GM12891 (cell line): ENCODE results near the gene CATSPERE.
A peak's percentile ranks its signal among the peaks of the same experiment; 100 is the strongest.

Source experiments
- DNase-seq: peaks from one replicate; pipeline ENCODE4 v3.0.0; 2011; ENCODE audit warnings: low spot score; ENCODE audit not compliant: insufficient read length
- FAIRE-seq: peaks from 2 replicates; lab custom pipeline; 2011; peaks lifted over from hg19 to GRCh38; lab: Jason Lieb, UNC
- PAX5 ChIP-seq: IDR thresholded peaks from 2 replicates; pipeline ENCODE4 v1.6.1; 2011; ENCODE audit warnings: low read length, moderate library complexity, mild to moderate bottlenecking; ENCODE audit not compliant: insufficient read depth, severe bottlenecking
- POLR2A ChIP-seq: IDR thresholded peaks from 2 replicates; pipeline ENCODE4 v1.6.1; 2011; ENCODE audit warnings: low read depth, low read length, control low read depth
- POLR2AphosphoS5 ChIP-seq: IDR thresholded peaks from 2 replicates; pipeline ENCODE4 v1.6.1; 2011; ENCODE audit warnings: low read depth, low read length, control low read depth
- POU2F2 ChIP-seq: IDR thresholded peaks from 2 replicates; pipeline ENCODE4 v1.6.1; 2011; ENCODE audit warnings: low read depth, mild to moderate bottlenecking, control low read depth, low read length, moderate library complexity
- SPI1 ChIP-seq: IDR thresholded peaks from 2 replicates; pipeline ENCODE4 v1.6.1; 2011; ENCODE audit warnings: low read depth, low read length, control low read depth
- TAF1 ChIP-seq: IDR thresholded peaks from 2 replicates; pipeline ENCODE4 v1.6.1; 2011; ENCODE audit warnings: low read depth, low read length, control low read depth

Gene CATSPERE

DNA sequence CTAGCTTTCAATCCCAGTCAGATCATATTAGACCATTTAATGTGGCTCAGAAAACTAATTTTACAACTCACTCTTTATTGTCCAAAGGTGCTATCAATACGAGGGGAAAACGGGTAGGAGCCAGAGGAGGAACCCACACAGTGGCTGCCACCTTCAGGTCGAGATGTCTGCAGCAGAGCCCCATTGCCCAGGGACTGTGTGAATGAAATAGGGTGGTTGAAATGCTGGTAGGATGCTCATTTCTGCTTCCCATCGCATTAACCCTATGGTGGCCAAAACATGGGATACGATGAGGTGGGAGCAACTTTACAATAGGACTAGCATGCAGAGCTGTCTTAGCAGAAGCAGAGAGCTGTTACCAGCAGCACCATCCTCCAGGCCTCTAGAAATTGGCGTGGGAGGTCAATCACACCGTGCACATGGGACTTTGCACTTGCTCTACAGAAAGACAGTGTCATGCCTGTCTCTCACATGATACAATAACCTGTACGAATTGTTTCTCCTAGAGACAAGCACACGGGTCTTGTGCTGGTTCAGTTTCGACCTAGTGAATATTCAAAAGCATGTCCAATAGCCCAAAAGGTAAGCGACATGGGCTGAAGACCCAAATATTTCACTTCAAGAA is 122.4 kb downstream of the CATSPERE start:
- TF ChIP-seq POLR2AphosphoS5 (no peak), SPI1 (no peak), POLR2A (no peak), TAF1 (no peak), POU2F2 (no peak), PAX5 (no peak)
- DNase-seq (no peak), FAIRE-seq (no peak)

DNA sequence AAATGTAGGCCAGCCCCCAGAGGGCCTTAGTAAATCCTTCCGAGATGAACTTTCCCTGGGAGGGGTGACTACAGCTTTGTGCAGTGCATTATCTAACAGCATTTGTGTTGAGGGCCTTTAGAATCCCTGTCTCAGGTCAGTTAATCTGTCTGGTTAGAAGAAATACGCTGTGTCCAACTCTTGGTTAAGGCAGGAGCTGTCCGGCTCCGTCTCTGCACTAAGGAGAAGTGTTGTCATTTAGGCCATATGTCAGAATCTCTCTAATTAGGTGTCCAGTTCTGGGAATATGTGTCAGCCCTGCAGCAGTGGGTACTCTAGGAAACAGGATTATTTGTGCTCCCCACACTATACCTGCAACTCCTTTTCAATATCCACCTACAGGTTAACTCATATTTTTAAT is 124.8 kb downstream of the CATSPERE start:
- TF ChIP-seq PAX5, result no peak
- TF ChIP-seq POLR2AphosphoS5, result no peak
- TF ChIP-seq POLR2A, result no peak
- FAIRE-seq, result no peak
- DNase-seq, result no peak

GRCh38 chr1:244590670-244591069 is 129.6 kb downstream of the CATSPERE start:
- TF ChIP-seq SPI1, result no peak
- no peak for FAIRE-seq
- DNase-seq, result no peak

DNA sequence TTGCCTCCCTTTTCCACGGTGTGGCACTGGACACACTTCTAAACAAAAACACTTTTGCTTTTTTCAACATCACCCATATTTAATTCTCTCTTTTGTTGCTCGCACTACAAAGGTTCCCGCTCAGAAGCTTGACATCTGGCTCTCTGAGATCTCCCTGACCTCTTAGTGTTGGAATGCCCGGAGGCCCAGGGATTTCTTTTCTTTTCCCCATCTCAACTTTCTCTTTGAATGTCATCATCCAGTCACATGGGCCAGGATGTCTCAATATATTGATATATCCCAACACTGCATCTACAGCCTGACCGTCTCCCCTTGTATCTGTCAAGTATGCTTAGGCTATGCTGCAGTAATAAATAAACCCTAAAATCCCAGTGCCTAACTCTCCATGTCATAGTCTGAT is 137.5 kb downstream of the CATSPERE start:
- TF ChIP-seq SPI1, result no peak
- TF ChIP-seq TAF1, result no peak
- no peak for TF ChIP-seq POU2F2
- no peak for TF ChIP-seq POLR2A
- no peak for TF ChIP-seq PAX5
- no peak for TF ChIP-seq POLR2AphosphoS5
- no peak for FAIRE-seq
- DNase-seq, result no peak

- TF ChIP-seq POLR2AphosphoS5 (no peak), SPI1 (peak; percentile 86), POLR2A (no peak), POU2F2 (no peak), PAX5 (no peak)
- DNase-seq (peak; percentile 34), FAIRE-seq (no peak)
These were observed 138.9 kb downstream of the CATSPERE start for GRCh38 chr1:244599937-244600350.

DNA sequence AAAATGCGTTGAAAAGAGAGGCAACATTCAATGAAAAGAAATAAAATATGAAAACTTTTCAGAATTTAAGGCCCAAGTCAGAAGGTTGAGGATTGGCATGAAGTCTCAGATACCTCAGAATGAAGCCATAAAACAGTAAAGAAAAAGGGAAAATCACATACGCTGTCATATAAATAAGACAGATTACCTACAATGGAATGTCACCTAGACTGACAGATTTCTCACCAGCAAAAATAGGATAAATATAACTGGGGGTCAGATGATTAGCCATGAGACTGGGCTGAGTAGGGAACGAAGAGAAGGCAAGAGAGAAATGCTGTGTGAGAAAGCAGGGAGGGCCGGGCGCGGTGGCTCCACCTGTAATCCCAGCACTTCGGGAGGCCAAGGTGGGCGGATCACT is 140.3 kb downstream of the CATSPERE start:
- no peak for TF ChIP-seq POU2F2
- no peak for TF ChIP-seq TAF1
- TF ChIP-seq PAX5, result no peak
- no peak for TF ChIP-seq POLR2A
- FAIRE-seq (no peak), DNase-seq (no peak)

GRCh38 chr1:244603498-244603897 is 142.4 kb downstream of the CATSPERE start:
- TF ChIP-seq TAF1, result no peak
- TF ChIP-seq POLR2AphosphoS5, result no peak
- TF ChIP-seq POLR2A, result no peak
- TF ChIP-seq PAX5, result no peak
- no peak for TF ChIP-seq SPI1
- TF ChIP-seq POU2F2, result no peak
- DNase-seq, result peak; percentile 10
- FAIRE-seq, result no peak

GRCh38 chr1:244605835-244606370 is 144.8 kb downstream of the CATSPERE start:
- DNase-seq (no peak), FAIRE-seq (no peak)
- TF ChIP-seq PAX5, result no peak

GRCh38 chr1:244614113-244614836 is 153.2 kb downstream of the CATSPERE start:
- FAIRE-seq, result no peak
- no peak for DNase-seq
- TF ChIP-seq POLR2AphosphoS5, result no peak
- no peak for TF ChIP-seq PAX5
- no peak for TF ChIP-seq TAF1
- TF ChIP-seq POU2F2, result no peak
- TF ChIP-seq SPI1, result no peak
- no peak for TF ChIP-seq POLR2A

- TF ChIP-seq SPI1 (no peak), POLR2A (no peak), TAF1 (no peak), POLR2AphosphoS5 (no peak), PAX5 (no peak), POU2F2 (no peak)
- DNase-seq (no peak), FAIRE-seq (no peak)
These were observed 153.8 kb downstream of the CATSPERE start for GRCh38 chr1:244614879-244615278.
